Measurements from ENCODE around the gene TMEM132C. TPM values are rescaled to one million over a fixed set of nuclear protein-coding genes. Genes with fewer than 3 reads are reported as not detected.

TMEM132C gene
- total and polyA plus RNA-seq, 2 of the 8 experiments (the other 6 are each of a cell fraction or from before 2014, with no cell fraction given), result 0.23 to 0.76 TPM

- Histone ChIP-seq H3K79me2 (ENCODE audit: control insufficient read depth in 1 of 2, insufficient read depth in 2 of 2, low read length in 2 of 2) (no peaks in the 10 kb centered on the region; a peak in 1 of 4 replicates), H3K14ac (ENCODE audit: insufficient read length) (no peak overlapping the region), H3K27ac (ENCODE audit: low read depth, low read length) (no peak overlapping the region), H3K23ac (ENCODE audit: insufficient read length) (no peak overlapping the region), H2BK5ac (ENCODE audit: low read depth, low read length) (no peak overlapping the region), H3K4me2 (ENCODE audit: insufficient read depth in 1 of 2, low read depth in 2 of 2, low read length in 2 of 2) (no peak overlapping the region), H3K27me3 (replicated peaks in 1 of 4; ENCODE audit: control insufficient read depth in 3 of 4, extremely low read depth in 1 of 4, insufficient read depth in 3 of 4, low read length in 3 of 4) (no peaks in the 10 kb centered on the region), H3K79me1 (ENCODE audit: low read depth, low read length) (no peaks in the 10 kb centered on the region), H3K18ac (ENCODE audit: extremely low read depth, low read length) (no peak overlapping the region), H2BK20ac (ENCODE audit: low read length) (no peak overlapping the region), H4K91ac (replicated peaks; ENCODE audit: insufficient read length, low read length) (no peak overlapping the region), H3K23me2 (ENCODE audit: low read depth, low read length) (peaks cover 3% of the 10 kb centered on the region; the same call in 1 of the 2 replicates), H3K4me1 (replicated peaks in 1 of 4; ENCODE audit: control insufficient read depth in 3 of 4, insufficient read depth in 4 of 4, low read length in 3 of 4) (peaks cover 0 to 3% (median 1%) of the 10 kb centered on the region in 4 experiments; a peak in 3 of 7 replicates), H3K36me3 (ENCODE audit: control insufficient read depth in 2 of 4, insufficient read depth in 4 of 4, low read length in 3 of 4) (no peaks in the 10 kb centered on the region), H3K56ac (replicated peaks; ENCODE audit: insufficient read length, low read depth, low read length) (no peak overlapping the region), H2AFZ (ENCODE audit: low read length) (no peak overlapping the region), H4K20me1 (replicated peaks in 1 of 2; ENCODE audit: control insufficient read depth in 1 of 2, insufficient read depth in 2 of 2, low read length in 2 of 2) (no peaks in the 10 kb centered on the region), H3K9ac (replicated peaks in 1 of 4; ENCODE audit: extremely low read depth in 1 of 4, low read depth in 3 of 4, low read length in 3 of 4) (no peak overlapping the region), H2BK12ac (ENCODE audit: low read depth, low read length) (no peak overlapping the region), H4K5ac (ENCODE audit: insufficient read length, low read depth, low read length) (no peak overlapping the region), H2BK15ac (ENCODE audit: low read length) (no peak overlapping the region), H3K4ac (replicated peaks; ENCODE audit: insufficient read length, low read depth, low read length) (no peak overlapping the region), H3K9me3 (ENCODE audit: insufficient read depth in 2 of 2, low read depth in 1 of 2, low read length in 1 of 2) (no peaks in the 10 kb centered on the region; a peak in 1 of 4 replicates), H4K8ac (ENCODE audit: extremely low read depth, insufficient read depth, low read length) (no peak overlapping the region), H3K4me3 (ENCODE audit: extremely low read depth in 1 of 4, insufficient read depth in 2 of 4, low read depth in 3 of 4, low read length in 4 of 4) (no peak overlapping the region), H2AK5ac (ENCODE audit: low read depth, low read length) (no peak overlapping the region), H2BK120ac (replicated peaks; ENCODE audit: low read depth, low read length) (no peak overlapping the region)
- CTCF ChIA-PET (ENCODE audit: partially characterized antibody), result interaction anchor here (1.9 kb wide), 1 partner anchor 23 kb away, joined by 8 read pairs; no protein-coding TSS in a partner anchor
- 95% methylated on average over 1 of the region's 1 CpG; no CpG with 5 or more reads in 1 of the 2 experiments for WGBS, 2 experiments (ENCODE audit: extremely low coverage in 1 of 2, insufficient coverage in 1 of 2, insufficient read length in 1 of 2, insufficient replicate concordance in 2 of 2, low coverage in 1 of 2, low lambda C conversion rate in 2 of 2, missing lambda C conversion rate in 1 of 2)
- POLR2A ChIA-PET (ENCODE audit: partially characterized antibody), result no interaction called here
- DNase-seq (ENCODE audit: low read depth in 1 of 2, low spot score in 2 of 2) (no peak), FAIRE-seq (no peak)
- TF ChIP-seq CBX8 (IDR thresholded peaks at IDR 0.05; ENCODE audit: borderline replicate concordance, low read depth, low read length) (no peak), TEAD4 (IDR thresholded peaks at IDR 0.05; ENCODE audit: low read depth, low read length) (no peak), BACH1 (IDR thresholded peaks at IDR 0.05; ENCODE audit: low read length) (no peak), EP300 (IDR thresholded peaks at IDR 0.05; ENCODE audit: borderline replicate concordance in 1 of 2, low read depth in 2 of 2, low read length in 2 of 2) (no peak), CHD2 (IDR thresholded peaks at IDR 0.05; ENCODE audit: low read length) (no peak), GABPA (IDR thresholded peaks at IDR 0.05; ENCODE audit: borderline replicate concordance, insufficient read depth, low read length) (no peak), RBBP5 (IDR thresholded peaks at IDR 0.05; ENCODE audit: borderline replicate concordance, low read depth, low read length) (no peak), POLR2AphosphoS5 (IDR thresholded peaks at IDR 0.05; ENCODE audit: low read depth, low read length) (no peak), SRF (IDR thresholded peaks at IDR 0.05; ENCODE audit: low read depth, low read length) (no peak), MAX (IDR thresholded peaks at IDR 0.05) (no peak), RFX5 (IDR thresholded peaks at IDR 0.05; ENCODE audit: borderline replicate concordance, low read depth, low read length) (no peak), POU5F1 (IDR thresholded peaks at IDR 0.05; ENCODE audit: low read depth, low read length) (no peak), RNF2 (IDR thresholded peaks at IDR 0.05; ENCODE audit: borderline replicate concordance, low read depth, low read length, missing control alignments, poor library complexity, severe bottlenecking) (no peak), TCF12 (IDR thresholded peaks at IDR 0.05; ENCODE audit: low read depth, low read length) (no peak)
These were observed 30.4 kb upstream of the TMEM132C start for GRCh38 chr12:128236525-128236924.
